Mammary epithelial cell (primary cell): ENCODE results near the gene SCAMP1.

Experiments used
- EZH2 ChIP-seq: IDR thresholded peaks from 2 replicates; pipeline ENCODE4 v1.6.1; 2012; ENCODE audit warnings: low read length, inconsistent platforms, borderline replicate concordance
- TF ChIP-seq, protein P1 (sequence below), 2 donors: IDR thresholded peaks in 1 of 2; conservative IDR thresholded peaks in 1 of 2; 2 replicates each; pipeline ENCODE4 v1.5.1; 2011 to 2012; ENCODE audit warnings: inconsistent platforms in 2 of 2, low read length in 2 of 2, mild to moderate bottlenecking in 2 of 2, control low read depth in 1 of 2, low read depth in 1 of 2; ENCODE audit not compliant: insufficient read depth in 1 of 2; ENCODE audit errors: extremely low read depth in 1 of 2

DNA sequence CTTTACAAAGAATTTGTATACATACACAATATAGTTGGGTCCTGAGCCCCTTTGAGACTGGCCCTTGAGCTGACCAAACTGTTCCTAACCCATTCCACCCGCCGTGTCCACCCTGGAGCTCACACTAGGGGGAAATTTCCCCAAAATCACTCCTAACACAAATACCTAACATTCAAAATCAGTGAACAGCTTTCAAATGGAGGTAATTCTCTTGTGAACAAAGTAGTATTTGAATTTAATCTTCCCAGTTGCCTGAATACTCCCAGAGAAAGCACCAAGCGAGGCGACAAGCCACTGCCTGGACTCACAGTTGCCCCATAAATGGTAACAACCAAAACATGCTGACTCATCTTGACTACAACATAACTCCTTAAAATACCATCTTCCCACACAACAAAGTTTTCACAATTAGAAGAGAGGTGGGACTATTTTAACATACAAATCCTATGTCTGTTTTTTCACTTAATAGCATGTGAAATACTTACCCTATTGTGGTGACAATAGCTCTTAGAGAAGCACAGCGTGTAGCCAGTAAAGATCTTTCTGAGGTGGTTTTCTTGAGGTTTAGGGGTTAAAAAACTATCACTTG, 31.7 kb upstream of the SCAMP1 start:
- TF ChIP-seq, protein P1, sequence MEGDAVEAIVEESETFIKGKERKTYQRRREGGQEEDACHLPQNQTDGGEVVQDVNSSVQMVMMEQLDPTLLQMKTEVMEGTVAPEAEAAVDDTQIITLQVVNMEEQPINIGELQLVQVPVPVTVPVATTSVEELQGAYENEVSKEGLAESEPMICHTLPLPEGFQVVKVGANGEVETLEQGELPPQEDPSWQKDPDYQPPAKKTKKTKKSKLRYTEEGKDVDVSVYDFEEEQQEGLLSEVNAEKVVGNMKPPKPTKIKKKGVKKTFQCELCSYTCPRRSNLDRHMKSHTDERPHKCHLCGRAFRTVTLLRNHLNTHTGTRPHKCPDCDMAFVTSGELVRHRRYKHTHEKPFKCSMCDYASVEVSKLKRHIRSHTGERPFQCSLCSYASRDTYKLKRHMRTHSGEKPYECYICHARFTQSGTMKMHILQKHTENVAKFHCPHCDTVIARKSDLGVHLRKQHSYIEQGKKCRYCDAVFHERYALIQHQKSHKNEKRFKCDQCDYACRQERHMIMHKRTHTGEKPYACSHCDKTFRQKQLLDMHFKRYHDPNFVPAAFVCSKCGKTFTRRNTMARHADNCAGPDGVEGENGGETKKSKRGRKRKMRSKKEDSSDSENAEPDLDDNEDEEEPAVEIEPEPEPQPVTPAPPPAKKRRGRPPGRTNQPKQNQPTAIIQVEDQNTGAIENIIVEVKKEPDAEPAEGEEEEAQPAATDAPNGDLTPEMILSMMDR (conservative IDR thresholded peaks at IDR 0.05 in 1 of 2, IDR thresholded peaks at IDR 0.05 in 1 of 2; ENCODE audit: extremely low read depth in 1 of 2, insufficient read depth in 1 of 2, low read depth in 1 of 2, low read length in 2 of 2) = no peak
- no peak for TF ChIP-seq EZH2
